Measurements from ENCODE around the gene HMGCL.

DNA sequence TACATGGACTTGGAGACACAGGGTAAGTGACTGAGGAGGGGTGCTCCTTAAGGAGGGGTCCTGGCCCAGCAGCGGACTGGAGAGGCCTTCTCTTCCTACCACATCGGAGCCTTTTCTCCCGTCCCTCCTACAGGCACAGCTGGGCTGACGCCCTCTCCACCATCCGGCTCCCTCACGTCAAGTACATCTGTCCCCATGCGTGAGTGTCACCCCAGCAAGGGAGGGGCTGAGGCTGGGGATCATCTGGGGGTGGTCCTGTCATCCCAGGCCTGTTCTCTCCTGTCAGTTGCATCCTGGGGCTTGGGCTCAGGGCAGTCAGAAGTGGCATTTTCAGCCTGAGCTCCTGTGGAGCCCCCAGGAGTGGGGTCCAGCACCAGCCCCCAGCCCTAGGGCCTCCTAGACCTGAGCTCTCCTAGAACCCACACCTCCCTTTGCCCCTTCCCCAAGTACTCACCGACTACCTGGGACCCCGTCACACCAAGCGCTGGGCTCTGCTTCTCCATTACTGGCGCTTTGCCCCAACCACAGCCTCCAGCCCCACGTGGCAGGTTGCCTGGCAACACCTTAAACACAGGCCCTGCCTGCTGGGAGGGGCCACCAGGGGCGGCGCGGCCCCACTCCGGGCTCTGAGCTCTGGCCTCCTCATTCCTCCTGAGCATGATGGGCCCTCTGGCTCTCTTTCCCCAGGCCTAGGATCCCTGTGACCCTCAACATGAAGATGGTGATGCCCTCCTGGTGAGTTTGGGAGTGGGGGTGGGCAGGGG, 32.0 kb downstream of the HMGCL start:
- TF ChIP-seq MAX (IDR thresholded peaks at IDR 0.05) (peak; percentile 49; the same call in 1 of the 2 replicates), EP300 (IDR thresholded peaks at IDR 0.05; ENCODE audit: borderline replicate concordance) (no peak), TAF1 (IDR thresholded peaks at IDR 0.05; ENCODE audit: low read depth) (no peak), NFIC (IDR thresholded peaks at IDR 0.05) (no peak), ZBTB7A (IDR thresholded peaks at IDR 0.05; ENCODE audit: low read depth) (0 out of 2 replicates have a peak, but pooled peaks have one; percentile 33), REST (IDR thresholded peaks at IDR 0.05; ENCODE audit: low read depth) (no peak), EGR1 (IDR thresholded peaks at IDR 0.05) (no peak), TCF12 (IDR thresholded peaks at IDR 0.05; ENCODE audit: low read depth) (no peak), RAD21 (IDR thresholded peaks at IDR 0.05; ENCODE audit: low read depth) (no peak), CREB1 (IDR thresholded peaks at IDR 0.05; ENCODE audit: low read depth) (no peak), FOXM1 (IDR thresholded peaks at IDR 0.05; ENCODE audit: borderline replicate concordance, low read depth) (no peak)
- TF ChIP-seq, protein P1, sequence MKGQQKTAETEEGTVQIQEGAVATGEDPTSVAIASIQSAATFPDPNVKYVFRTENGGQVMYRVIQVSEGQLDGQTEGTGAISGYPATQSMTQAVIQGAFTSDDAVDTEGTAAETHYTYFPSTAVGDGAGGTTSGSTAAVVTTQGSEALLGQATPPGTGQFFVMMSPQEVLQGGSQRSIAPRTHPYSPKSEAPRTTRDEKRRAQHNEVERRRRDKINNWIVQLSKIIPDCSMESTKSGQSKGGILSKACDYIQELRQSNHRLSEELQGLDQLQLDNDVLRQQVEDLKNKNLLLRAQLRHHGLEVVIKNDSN (IDR thresholded peaks at IDR 0.05) = peak; percentile 80
